ENCODE measurements around the gene XYLT1.
"Not testable (repeated sequence)": the region's sequence is repeated elsewhere in the genome, so short reads cannot be mapped to it uniquely, and the experiment has no call there.

Gene XYLT1

DNA sequence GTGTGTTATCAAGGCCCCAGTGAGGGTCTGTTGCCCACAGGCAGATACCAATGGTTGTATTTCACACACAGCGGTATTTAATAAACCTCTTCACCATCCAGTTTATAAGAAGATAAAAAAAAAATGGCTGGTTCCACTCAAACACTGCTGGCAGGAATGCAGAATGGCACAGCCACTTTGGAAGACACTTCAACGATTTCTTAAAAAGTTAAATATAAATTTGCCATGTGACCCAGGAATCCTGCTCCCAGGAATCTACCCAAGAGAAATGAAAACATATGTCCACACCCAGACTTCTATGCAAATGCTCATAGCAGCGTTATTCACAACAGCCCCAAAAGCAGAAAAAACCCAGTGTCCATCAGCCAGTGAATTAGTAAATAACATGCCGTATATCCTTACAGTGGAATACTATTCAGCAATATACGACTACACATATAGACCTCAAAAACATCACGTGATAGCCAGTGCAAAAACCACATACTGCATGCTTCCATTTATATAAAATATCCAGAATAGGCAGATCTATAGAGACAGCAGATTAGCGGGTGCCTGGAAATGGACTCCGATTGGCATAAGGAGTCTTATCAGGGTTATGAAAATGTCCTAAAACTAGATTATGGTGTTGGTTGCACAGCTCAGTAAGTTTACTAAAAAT lies 38.7 kb downstream of the XYLT1 start:
- peak; percentile 60 for DNase-seq

DNA sequence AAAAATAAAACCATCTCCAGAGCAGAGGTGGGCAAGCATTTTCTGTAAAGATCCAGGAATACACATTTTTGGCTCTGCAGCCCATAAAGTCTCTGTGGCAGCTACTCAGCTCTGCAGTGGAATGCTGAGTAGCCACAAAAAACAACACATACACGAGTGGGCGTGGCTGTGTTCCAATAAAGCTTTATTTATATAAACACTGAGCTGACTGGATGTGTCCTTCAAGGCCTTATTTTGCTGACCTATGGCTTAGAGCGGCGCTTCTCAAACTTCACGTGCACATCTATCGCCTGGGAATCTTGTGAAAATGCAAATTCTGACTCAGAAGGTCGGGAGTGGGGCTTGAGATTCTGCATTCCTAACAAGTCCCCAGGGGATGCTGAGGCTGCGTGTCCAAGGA lies 39.7 kb downstream of the XYLT1 start:
- peak; percentile 73 for DNase-seq

GRCh38 chr16:17426451-17426850 lies 44.3 kb downstream of the XYLT1 start:
- DNase-seq = no peak

GRCh38 chr16:17424771-17425170 lies 46.0 kb downstream of the XYLT1 start:
- DNase-seq = no peak

GRCh38 chr16:17423221-17423620 lies 47.5 kb downstream of the XYLT1 start:
- no peak for DNase-seq

DNA sequence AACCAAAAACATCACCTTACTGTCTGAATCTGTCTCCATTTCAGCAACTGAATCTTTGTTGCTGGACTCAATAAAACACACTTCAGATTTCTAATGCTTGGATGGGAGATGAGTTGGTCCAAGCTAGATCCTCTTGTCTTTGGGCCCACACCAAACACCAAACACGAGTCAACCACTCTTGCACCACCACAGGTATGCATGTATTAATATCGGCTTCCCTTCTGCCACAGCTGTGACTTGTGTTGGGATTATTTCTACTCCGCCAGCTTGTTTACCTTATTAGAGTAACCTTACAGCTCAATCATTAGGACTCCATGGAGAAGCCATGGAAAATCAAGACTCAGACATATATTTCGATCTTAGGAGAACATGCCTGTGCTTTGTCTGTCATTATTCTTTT lies 49.9 kb downstream of the XYLT1 start:
- DNase-seq = peak; percentile 45

DNA sequence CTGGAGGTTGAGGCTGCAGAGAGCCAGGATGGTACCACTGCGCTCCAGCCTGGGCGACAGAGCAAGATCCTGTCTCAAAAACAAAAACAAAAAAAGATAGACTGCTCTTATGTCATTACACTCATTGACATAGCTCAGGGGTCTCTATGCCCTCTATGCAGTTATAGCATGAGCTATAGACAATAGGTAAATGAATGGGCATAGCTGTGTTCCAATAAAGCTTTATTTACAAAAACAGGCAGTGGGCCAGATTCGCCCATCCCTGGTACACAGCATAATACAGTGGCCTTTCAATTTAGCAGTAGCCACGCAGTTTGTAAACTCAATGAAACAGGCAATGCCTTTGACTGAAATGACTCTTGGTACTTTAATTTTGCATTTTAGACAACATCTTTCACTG lies 51.5 kb downstream of the XYLT1 start:
- no peak for DNase-seq

DNA sequence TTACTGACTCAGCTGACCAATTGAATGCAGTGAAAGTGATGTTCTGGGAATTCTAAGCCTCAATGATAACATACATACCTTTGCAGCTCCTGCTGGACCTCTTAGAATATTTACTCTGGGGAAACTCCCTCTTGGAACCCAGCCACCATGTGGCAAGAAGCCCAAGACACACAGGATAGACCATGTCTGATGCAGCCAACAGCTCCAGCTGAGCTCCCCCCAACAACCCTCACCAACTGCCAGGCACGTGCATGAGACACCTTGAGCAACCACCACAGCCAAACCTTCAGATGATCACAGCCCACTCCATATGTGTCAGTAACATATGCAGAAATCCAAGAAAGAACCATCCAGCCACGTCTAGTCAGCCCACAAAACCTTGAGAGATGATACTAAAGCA lies 53.0 kb downstream of the XYLT1 start:
- no peak for DNase-seq

DNA sequence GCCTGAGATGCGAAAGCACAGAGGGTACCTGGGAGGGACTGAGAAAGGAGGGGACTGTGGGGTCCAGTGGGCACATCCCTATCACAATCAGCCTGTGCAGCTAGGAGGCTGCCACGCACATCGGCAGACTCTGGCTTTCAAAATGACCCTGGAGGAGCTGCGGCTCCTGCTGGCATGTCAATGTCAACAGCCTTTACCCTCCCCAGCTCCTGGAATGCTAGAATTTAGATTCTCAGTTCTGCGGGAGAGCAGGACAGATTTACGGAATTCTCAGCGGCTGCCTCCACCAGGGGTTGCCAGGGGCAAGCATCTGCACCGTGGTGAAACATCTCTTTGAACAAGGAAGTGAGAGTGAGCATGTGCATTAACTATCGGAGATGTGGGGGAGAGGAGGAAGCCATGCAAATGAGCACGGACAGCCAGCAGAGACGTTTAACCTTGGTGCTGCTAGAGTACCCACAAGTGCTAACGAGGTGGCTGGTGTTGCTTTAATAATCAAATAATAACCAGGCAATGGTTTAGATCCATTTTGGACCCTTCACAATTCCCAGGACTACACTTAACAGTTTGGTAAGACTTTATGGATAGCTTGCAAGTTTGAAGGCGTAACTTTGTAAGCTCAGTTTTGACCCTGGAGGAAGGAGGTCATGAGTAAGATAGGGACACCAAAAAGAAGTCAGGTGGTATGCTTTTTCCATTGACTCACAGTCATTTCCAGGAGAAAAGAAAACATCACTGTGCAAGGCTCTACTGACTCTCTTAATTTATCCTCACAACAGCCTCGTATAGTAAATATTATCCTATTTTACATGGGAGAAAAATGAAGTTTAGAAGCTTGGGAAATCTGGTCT lies 54.1 kb downstream of the XYLT1 start:
- peak; percentile 85 for DNase-seq

GRCh38 chr16:17414916-17415315 lies 55.8 kb downstream of the XYLT1 start:
- no peak for DNase-seq

DNA sequence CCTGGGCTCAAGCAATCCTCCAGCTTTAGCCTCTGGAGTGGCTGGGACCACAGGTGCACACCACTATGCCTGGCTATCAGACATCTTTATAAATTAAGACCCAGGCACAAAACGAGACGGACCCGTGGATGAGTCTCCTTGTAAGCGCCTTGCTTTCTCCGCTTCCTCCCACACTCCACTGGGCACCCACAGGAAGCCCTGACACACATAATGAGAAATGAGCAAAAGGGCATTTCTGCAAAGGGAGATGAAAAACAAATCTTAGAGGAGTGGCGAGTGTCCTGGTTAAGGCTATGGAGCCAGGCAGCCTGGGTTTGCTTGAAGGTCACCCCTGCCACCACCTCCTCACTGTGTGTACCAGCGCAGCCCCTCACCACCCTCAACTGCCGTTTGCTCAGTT lies 56.3 kb downstream of the XYLT1 start:
- no peak for DNase-seq

- DNase-seq = no peak
These were observed 57.3 kb downstream of the XYLT1 start for GRCh38 chr16:17413508-17413907.

- no peak for DNase-seq
These were observed 58.0 kb downstream of the XYLT1 start for GRCh38 chr16:17412791-17413190.

GRCh38 chr16:17412221-17412620 lies 58.5 kb downstream of the XYLT1 start:
- peak; percentile 83 for DNase-seq

GRCh38 chr16:17411263-17411662 lies 59.5 kb downstream of the XYLT1 start:
- no peak for DNase-seq

DNA sequence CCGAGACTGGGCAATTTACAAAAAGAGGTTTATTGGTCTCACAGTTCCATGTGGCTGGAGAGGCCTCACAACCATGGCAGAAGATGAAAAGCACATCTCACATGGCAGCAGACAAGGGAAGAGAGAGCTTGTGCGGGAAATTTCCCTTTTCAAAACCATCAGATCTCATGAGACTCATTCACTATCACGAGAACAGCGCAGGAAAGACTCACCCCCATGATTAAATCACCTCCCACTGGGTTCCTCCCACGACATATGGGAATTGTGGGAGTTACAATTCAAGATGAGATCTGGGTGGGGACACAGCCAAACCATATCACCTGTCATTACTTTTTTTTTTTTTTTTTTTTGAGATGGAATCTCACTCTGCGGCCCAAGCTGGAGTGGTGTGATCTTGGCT lies 60.4 kb downstream of the XYLT1 start:
- not testable (repeated sequence) for DNase-seq

- no peak for DNase-seq
These were observed 60.9 kb downstream of the XYLT1 start for GRCh38 chr16:17409894-17410293.

DNA sequence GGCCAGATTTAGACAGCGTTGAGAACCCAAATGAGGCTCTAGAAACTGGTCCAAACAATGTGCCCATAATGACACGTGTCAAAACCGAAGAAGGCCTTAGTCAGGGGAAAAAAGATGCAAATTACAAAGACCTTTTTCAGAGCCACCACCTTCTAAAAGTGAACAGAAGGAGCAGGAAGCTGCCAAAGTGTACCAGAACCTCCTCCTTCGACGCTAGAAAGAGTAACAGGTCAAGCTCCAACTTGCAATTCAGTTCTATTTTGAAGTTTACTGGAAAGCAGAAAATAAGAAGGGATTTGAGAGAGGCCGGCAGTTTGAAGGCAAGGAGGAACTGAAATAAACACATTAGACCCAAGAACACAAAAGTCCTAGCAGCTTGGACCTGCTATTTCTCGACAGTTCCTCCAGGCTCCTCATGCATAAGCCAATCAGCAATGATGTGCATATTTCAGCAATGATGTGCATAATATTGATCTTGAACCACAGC lies 61.8 kb downstream of the XYLT1 start:
- no peak for DNase-seq

DNA sequence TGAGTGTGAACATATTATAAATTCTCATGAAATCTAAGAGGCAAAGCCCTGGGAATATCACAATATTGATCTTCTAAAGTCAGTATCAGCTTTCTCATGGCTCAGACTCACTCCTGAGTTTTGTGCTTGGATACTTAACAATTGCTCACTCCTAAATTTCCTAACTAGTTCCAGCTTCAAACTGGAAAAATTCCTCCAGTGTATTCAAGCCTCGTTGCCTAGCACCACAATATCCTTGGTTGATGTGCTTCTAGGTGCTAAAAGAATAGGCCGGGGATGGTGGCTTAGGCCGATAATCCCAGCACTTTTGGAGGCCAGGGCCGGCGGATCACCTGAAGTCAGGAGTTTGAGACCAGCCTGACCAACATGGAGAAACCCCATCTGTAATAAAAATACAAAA lies 62.5 kb downstream of the XYLT1 start:
- no peak for DNase-seq

DNA sequence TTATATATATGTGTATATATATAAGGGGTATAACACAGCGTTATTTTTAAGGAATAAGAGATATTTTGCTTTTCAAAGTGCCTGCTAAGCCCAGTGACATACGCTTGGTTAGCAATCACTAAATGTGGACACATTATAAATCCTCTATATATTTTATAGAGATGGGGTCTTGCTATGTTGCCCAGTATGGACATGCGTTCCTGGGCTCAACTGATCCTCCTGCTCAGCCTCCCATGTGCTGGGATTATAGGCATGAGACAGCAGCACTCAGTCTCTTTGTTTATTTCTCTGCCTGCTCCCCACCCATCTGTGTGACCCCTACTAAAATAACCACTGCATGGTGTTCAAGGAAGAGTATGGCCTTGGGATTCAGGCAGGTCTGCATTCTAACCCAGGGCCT lies 63.4 kb downstream of the XYLT1 start:
- DNase-seq = no peak

- DNase-seq = peak; percentile 82
These were observed 65.6 kb downstream of the XYLT1 start for GRCh38 chr16:17404941-17405689.

DNA sequence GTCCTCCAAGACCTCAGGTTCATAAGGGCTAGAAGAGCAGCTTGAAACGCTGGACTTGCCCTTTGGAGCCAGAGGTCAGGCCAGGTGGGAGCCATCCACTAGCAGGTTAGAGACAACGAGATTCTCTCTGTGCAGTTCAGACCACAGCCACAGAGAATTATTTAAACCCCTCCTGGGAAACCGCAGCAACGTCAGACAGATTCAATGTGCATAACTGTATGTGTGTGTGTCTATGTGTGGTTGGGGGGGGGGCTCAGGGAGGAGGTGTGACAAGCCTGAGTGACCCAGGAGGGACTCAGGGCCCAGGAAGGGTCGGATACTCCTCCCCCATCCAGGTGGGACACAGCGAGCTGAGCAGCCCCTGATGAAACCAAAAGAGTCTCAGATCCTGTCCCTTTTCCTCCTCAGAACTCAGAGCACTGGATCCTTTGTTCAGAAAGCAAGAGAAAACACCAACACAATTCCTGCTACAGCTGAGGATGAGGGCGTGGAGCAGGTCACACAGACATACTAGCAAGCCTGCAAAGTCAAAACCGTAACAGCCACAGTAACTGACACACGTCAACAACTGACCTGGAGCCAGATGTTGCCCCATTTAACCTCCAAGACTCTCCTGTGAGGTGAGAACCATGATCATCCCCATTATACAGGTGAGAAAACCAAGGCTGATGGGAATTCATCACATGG lies 66.8 kb downstream of the XYLT1 start:
- DNase-seq = peak; percentile 50

Measured in fibroblast of skin of scalp (primary cell).